Right renal pelvis (tissue), 4 donors: ENCODE results near the gene PAOX. TPM values are rescaled to one million over a fixed set of nuclear protein-coding genes. Genes with fewer than 3 reads are reported as not detected.

ENCODE experiments used
- DNase-seq, 4 donors: peaks; one replicate each; pipeline ENCODE4 v3.0.0-alpha.2; 2013; ENCODE audit warnings: low read depth in 4 of 4, low spot score in 3 of 4, missing footprints in 1 of 4
- polyA plus RNA-seq, 4 donors: library from polyadenylated mRNA; unstranded; fragments of 120-200 nt; gene quantifications; one replicate each; pipeline ENCODE4 v1.2.1, GENCODE V29; 2013; ENCODE audit not compliant: insufficient read length in 4 of 4

PAOX gene
- polyA plus RNA-seq, 4 donors = 5.5 to 7.6 (median 5.8) TPM

DNA sequence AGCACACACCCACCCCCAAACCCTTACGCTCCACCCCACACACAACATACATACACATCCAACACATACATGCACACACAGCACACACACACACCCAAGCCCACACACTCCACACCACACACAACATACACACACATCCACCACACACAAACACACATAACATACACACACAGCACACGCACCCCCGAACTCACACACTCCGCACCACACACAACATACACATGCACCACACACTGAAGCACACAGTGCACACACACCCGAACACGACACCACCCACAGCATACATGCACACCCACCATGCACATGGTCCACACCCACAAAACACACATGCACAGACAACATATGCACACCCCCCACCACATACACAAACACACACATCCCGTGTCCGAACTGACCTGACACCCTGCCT lies 29.9 kb upstream of the PAOX start:
- no peak for DNase-seq

DNA sequence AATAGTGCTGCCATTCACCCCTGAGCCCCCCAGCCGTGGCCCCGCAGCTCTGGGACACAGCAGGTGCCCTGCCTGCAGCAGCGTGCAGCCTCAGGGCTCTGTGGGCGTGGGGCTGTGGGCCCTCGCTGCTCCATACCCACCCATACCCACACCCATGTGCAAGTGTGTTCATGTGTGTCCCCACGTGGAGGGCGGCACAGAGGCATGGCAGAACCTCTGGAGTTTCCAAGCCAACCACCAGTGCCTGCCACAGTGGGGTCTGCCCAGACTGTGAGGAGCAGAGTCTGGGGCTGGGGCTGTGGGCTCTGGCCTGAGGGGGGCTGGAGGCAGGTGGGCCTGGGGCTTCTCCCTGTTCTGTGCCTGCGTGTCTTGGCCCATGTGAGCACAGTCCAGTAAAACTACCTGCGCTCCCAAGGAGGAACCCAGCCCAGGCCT lies 29.5 kb upstream of the PAOX start:
- no peak for DNase-seq

DNA sequence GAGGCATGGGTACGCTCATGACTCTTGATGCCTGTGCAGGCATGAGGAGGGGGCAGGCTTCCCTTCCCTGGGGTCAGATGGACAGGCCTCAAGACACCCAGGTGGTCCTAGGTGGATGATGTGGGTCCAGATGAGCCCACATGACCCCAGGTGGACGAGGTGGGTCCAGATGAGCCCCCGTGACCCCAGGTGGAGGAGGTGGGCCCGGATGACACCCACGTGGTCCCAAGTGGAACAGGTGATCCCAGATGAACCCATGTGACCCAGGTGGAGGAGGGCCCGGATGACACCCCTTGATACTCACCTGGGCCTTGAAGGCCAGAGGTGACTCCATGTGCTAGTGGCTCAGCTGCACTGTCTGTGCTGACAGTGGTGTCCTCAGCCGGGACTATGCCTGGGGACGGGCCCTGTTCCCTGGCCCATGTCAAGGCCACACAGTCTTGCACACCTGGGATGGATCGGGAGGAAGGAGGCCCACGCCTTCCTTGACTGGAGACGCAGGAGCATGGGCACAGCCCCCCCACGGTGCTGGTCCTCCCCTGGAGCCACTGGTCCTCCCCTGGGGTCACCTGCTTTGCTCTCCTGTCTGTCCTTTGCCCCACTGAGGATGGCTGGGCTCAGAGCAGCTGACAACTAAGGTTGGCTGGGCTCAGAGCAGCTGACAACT lies 28.6 kb upstream of the PAOX start:
- DNase-seq = no peak

DNA sequence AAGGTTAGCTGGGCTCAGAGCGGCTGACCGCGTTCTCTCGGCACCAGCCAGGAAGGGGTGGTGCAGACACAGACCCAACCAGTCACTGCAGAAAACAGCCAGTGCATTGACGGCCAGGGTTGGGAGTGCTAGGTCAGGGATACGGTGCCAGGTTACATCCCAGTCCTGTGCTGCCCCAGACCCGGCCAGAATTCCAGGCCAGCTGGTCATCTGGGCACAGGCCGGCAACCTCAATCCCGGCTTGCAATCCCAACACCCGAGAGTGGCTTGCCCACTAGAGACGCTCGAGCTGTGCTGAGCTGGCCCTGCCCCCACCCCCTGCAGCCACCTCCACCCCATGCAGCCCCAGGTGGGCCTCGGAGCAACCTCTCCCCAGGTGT lies 28.1 kb upstream of the PAOX start:
- DNase-seq = no peak

DNA sequence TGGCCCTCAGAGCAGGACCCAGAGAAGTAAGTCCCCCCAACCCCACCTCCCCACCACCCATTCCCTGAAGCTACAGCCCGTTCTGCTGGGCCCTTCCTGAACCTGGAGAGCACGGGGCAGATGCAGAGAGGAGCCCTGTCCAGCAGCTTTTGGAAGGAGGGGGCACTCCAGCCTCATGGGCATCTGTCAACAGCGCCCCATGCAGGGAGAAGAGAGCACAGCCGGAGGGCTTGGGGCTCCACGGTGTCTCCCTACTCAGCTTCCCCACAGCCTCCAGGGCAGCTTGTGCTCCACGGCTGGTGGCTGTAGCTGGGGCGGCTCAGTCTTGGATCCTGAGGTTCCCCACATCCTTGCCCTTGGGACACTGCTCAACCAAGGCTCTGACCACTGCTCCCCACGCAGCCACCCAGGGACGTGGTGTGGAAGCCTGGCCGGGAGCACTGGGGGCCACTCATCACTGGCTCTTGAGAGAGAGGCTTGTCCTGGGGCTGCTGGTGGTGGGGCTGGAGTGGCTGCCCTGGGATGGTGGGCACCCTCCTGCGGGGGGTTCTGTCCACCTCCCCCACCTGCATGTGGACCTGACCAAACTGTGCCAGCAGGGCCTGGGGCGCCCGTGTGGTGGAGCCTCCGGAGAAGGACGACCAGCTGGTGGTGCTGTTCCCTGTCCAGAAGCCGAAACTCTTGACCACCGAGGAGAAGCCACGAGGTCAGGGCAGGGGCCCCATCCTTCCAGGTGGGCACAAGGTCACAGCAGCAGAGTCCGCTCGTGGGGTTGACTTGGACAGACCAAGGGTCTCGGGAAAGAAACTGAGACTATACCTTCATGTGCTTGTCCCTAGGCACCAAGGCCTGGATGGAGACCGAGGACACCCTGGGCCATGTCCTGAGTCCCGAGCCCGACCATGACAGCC lies 27.4 kb upstream of the PAOX start:
- DNase-seq = no peak

DNA sequence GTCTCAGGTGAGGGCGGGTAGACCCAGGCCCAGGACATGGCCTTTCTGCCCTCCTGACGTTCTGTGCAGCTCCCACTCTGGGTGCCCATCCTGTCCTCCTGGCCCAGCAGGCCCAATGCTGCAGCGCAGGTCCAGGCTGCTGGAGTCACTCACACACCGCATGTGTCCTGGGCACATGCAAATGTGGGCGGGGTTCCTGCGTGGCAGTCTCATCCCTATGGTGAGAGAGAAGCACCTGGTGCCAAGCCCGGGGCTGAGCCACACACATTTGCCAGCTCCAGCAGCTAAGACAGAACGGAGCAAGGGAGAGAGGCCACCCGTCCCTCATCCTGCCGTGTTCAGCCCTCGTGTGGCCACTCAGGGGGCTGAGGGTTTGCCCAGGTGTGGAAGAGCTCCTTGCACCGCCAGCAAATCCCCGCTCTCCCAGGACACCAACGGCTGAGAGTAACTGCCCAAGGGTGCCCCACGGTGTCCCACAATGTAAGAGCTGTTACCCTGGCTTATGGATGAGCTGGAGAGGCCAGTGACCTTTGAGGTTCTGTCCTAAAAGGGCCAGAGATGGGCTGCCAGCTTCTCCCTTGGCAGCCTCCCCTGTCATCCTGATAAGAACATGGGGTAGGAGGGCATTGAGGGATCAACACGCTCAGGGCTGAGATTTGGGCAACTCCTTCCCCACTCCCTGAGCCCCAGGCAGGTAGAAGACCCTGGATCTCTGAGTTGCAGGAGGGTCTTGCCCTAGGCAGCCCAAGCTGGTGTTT lies 25.7 kb upstream of the PAOX start:
- no peak for DNase-seq

DNA sequence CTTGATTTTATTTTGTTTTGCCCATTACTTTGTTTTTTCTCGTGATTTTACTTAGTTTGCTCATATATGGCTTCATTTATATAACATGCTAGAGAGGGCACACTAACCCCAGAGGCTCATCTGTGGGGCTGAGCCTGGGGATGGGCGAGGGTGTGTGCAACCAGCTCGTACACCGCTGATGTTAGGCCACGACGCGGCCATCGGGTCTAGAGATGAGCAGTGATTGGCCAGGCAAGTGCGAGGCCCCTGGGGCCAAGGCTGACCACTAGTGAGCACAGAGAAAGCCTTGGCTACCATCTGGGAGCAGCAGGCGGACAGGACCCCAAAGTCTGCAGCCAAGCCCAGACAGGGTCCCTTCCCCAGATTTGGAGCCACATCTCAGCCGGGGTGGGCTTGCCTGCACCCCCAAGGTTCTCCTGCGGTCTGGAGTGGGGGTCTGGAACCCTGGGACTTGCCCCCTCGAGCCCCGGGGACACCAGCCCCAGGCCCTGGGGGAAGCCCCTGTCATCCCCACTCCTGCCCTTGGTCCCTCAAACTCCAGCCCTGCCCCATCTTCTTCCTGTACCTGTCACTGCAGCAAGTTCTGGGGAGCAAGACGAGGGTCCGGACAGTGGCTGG lies 25.0 kb upstream of the PAOX start:
- no peak for DNase-seq

DNA sequence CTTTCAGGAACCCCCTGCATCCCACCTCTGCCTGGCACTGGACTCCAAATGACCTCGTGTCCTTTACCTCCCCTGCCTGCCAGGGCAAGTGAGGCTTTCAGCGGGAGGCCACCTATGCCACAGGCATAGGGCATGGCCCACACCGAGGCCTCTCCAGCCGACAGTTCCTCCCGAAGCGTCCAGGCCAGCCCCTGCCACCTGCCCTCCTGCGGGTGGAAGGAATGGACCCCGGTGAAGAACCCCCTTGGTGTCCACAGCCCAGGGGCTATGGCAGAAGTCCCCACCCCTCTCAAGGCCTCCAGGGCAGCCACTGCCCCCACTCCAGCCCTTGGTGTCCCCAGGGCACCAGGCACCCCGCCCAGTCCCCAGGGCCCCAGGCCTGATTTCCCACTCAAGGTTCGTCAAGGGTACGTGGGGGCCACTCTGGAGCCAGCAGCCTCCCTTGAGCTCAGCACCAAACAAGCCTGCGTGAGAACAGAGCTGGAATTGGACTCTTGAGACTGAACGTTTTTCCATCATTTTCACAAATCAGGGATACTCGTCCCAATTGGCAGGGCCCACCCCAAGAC lies 24.3 kb upstream of the PAOX start:
- no peak for DNase-seq

DNA sequence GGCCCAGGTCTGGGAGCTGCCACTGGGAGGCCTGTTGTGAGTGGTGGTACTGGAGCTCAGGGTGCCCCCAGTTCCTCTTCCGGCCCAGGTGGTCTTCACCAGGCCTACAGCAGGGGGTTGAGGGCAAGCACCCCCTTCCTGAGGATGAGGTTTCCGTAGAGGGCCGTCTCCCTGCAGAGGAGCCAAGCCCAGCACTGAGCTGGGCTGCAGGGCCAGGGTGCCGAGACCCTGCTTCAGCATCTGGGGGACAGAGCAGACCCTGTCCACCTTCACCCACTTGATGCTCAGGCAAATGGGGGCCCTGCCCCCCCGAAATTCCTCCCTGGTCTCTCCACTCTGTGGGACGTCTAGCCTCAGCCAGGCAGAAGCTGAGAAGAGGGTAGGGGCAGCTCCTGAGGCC lies 23.8 kb upstream of the PAOX start:
- DNase-seq = no peak

DNA sequence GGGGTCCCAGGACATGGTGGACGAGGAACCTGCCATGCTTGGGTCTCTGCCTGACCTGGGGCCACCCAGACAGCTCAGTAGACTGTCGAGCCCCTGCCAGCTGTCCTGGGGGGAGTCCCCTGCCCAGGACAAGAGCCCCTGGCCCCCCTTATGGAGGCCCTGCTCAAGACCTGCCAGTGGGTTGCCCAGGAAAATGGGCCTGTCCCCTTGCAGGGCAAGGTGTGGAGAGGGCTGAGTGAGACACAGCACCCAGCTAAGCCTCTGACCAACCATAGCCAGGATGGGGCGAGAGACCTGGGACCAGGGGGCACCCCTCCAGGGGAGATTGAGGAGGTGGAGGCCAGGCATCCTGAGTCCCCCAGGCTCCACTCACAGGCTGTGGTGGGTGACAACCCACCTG lies 23.1 kb upstream of the PAOX start:
- DNase-seq = no peak

DNA sequence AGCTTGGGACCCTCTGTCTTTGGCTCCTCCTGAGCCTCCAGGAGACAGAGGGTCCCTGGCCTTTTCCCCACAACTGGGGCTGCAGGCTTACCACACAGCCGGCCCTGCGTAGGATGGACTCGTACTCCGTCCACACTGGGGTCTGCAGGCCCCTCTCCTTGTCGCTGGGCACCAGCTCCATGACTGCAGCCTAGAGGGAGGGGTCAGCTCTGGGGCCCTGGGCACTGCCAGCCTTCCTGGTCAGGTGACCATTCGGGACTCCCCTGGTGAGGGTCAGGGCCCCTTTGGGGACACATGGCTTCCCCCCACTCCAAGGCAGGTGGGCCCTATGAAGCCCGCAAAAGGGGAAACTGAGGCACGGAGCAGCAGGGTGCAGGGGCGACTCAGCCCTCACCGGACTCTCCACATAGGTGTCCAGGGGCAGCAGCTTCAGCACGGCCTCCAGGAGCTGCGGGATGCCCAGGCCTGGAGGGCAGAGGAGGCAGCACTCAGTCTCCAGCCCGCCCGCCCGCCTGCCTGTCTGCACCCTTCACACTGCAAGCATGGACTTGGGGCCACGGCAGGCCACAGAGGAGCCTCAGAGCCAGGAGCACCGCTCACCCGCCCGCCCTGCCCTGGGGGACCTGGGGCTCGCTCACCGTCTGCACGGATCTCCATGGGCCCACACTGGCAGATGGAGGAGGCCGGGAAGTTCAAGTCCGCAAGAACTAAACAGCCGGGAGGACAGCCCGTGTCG lies 22.3 kb upstream of the PAOX start:
- no peak for DNase-seq

DNA sequence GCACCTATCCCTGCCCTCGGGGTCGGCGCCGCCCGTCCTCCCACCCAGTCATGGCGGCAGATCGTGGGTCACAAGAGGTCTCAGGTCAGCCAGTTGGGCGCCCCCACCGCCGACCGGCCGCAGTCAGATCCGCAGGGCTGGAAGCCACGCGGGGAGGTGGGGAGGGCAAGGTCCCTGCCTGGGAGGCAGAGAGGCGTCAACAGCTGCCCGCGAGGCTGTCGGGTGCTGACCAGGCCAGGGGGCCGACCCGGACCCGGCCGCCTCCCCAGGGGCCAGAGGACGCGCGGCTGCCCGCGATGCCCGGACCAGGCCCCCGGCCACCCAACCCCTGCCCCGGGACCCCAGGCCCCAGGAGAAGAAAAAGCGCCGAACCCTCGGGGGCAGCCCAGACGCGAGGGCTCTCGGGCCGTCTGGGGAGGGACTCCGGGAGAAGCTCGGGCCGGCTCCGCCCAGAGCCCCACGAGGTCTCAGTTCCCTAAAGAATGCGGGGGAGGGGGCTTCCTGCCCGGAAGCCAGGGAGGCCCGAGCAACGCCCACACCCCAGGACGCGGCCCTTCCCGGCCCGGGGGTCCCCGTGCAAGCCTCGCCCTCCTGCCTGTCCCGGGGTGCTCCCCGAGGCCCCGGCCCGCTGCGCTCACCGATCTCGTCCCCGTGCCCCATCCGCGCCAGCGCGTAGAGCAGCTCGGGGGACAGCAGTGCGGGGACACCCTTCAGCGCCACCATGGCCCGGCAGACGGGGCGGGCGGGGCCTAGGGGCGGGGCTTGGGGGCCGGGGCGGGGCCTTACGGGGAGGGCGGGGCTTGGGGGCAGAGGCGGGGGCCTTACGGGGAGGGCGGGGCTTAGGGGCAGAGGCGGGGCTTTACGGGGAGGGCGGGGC lies 21.5 kb upstream of the PAOX start, which contains the start of gene FUOM:
Gene FUOM, minus strand, starts transcription at position 735 of the 877 bp plus-strand sequence. Its CDS starts 12 bp downstream, at position 723.
- no peak for DNase-seq

DNA sequence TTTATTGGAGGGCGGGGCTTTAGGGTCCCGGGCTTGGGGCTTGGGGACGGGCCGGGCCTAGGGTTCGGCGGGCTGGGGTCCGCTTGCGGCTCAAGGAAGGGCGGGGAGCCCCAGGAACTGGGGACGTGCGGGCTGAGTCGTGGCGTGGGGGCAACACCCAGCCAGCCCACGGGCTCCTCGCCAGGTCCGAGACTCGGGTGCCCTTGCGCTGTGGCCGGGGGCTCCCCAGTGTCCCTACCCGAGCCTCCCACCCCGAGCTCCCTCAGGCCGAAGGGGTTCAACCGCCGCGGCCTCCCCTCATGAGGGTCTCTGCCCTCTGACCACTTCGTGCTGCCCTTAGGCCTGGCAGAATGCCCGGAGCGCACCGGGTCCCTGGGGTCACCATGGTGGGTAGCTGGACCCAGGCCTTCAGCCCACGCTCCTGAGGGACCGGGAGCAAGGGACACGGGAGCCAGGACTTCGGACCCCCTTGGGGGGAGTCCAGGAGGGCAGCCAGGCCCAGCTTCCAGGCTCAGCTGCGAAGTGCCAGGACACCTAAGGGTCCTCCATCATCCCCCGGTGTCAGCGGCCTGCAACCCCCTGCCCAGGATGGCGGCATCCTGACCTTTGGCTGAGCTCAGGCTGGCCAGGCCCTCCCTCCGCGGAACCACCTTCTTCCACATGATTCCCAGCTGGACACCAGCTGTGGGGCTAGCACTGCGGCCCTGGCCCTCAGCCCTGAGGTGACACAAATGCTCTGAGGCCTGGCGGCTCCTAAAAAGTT lies 20.7 kb upstream of the PAOX start:
- DNase-seq = no peak

DNA sequence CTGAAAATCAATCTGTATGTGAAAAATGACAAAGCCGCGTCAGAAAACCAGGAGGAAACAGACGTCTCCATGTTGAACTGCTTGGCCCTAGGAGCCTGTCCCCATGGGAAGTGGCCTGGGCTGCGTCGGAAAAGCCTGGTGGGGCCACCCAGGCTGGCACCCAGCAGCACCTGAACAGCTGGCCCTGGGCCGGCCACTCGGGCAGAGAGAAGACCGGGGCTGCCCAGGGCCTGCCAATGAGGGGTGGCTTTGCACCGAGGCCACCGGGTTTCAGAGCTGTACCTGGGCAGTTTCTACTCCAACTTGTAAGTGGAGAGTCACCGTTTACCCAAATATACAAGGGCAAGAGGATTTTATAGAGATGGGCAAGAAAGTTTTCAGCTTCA lies 20.1 kb upstream of the PAOX start:
- no peak for DNase-seq

DNA sequence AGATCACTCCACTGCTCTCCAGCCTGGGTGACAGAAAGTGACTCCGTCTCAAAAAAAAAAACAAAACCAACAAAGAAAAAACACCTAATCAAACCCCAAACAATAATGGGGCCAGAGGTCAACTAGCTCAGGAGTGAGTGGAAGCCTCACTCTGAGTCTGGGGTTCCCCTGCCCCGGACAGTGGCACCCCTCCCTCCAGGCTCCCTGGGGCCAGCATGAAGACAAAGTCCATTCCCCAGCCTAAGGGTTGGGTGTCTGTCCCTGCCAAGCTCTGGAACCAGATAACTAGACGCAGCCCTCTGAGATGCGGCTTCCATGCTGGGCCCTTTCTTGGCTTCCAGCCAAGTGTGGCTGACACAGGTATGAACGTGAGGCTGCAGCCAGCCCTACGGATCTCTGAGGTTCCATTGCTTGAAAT lies 19.5 kb upstream of the PAOX start:
- no peak for DNase-seq

DNA sequence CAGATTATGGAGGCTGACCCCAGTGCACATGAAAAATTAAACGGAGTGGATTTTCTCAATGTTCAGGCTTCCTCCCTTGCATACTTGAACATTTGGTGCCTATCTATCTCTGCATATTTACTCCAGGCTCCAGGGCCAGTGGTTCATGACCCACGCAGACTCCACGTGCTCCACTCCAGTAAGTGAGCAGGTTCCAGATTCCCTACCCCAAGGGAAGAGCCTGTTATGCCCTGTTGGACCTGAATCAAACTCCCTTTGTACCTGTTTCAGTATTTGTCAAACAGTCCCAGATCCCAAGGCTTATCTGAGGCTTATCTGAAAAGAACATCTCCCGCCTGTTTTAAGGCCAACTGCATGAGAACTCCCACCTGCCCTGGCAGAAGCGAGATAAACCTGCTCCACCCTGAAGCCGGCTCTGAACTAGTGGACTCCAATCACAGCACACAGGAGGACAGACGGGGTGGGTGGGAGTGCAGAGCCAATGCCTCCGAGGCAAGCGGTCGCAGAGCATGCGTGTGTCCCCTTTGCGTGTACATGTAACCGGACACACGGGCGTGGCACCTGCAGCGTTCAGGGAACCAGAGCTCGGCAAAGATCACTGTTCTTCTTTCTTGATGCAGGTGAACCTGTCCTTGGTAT lies 19.0 kb upstream of the PAOX start:
- DNase-seq = no peak

DNA sequence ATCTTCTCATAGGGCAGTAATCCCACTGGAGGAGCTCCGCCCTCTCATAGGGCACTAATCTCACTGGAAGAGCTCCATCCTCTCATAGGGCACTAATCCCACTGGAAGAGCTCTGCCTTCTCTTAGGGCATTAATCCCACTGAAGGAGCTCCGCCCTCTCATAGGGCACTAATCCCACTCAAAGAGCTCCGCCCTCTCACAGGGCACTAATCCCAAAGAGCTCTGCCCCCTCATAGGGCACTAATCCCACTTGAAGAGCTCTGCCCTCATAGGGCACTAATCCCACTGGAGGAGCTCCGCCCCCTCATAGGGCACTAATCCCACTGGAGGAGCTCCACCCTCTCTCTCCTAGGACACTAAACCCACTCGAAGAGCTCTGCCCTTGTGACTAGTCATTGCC lies 17.8 kb upstream of the PAOX start:
- no peak for DNase-seq
